ENCODE measurements around the gene TSPAN31.

TSPAN31 gene

DNA sequence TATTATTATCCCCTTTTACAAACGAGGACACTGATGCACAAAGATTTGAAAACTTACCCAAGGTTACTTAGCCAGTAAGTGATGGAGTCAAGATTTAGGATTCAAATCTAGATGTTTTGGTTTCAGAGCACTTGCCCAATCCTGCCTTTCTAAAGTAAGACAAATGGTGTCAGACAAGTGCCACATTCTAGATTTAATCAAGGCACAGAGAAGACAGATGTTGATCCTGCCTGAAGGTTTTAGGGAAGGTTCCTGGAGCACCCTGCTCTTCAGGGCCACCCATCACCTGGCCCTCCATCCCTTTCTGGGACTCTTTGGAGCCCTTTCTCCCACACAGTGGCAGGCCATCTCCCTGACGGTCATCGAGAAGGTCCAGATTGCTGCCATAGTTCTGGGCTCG is 12.9 kb downstream of the TSPAN31 start:
- TF ChIP-seq, protein P1, sequence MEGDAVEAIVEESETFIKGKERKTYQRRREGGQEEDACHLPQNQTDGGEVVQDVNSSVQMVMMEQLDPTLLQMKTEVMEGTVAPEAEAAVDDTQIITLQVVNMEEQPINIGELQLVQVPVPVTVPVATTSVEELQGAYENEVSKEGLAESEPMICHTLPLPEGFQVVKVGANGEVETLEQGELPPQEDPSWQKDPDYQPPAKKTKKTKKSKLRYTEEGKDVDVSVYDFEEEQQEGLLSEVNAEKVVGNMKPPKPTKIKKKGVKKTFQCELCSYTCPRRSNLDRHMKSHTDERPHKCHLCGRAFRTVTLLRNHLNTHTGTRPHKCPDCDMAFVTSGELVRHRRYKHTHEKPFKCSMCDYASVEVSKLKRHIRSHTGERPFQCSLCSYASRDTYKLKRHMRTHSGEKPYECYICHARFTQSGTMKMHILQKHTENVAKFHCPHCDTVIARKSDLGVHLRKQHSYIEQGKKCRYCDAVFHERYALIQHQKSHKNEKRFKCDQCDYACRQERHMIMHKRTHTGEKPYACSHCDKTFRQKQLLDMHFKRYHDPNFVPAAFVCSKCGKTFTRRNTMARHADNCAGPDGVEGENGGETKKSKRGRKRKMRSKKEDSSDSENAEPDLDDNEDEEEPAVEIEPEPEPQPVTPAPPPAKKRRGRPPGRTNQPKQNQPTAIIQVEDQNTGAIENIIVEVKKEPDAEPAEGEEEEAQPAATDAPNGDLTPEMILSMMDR (IDR thresholded peaks at IDR 0.05; ENCODE audit: extremely low read depth, insufficient read depth, missing control alignments) = no peak
- DNase-seq (ENCODE audit: low spot score) = no peak
- in situ Hi-C loops (cut with MboI; ENCODE audit: low pct_unique_long_range_greater_than_20kb, low sequenced_read_pairs, unreplicated experiment) = no loop called here

DNA sequence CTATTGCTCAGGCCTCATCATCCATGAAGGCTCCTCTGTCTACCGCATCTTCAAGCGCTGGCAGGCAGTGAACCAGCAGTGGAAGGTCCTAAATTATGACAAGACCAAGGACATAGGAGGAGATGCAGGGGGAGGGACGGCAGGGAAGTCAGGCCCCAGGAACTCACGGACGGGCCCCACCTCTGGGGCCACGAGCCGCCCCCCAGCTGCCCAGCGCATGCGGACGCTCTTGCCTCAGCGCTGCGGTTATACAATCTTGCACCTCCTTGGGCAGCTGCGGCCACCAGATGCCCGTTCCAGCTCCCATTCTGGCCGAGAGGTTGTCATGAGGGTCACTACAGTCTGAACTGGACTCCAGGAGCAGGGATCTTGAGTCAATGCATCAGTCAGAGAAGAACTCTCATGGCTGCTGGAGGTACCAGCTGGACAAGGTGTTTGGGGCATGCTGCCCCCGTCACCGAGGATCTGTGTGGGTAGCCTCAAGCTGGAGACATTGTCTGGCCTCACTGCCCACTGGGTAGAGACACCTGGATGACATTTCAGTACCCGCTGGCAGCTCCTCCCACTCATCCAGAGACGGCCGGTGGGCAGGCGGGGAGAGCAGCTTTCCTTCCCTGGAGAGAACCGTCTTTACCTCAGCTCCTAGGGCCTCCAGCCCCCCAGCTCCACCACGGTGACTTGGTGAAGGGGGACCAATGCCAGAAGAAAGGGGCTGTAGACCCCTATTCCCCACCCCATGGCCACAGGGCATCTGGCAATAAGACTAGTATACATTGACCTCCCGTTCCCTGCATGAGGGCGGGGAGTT is 13.9 kb downstream of the TSPAN31 start:
- TF ChIP-seq, protein P1 (IDR thresholded peaks at IDR 0.05; ENCODE audit: extremely low read depth, insufficient read depth, missing control alignments) = no peak
- DNase-seq (ENCODE audit: low spot score) = no peak
- in situ Hi-C loops (cut with MboI; ENCODE audit: low pct_unique_long_range_greater_than_20kb, low sequenced_read_pairs, unreplicated experiment) = no loop called here

DNA sequence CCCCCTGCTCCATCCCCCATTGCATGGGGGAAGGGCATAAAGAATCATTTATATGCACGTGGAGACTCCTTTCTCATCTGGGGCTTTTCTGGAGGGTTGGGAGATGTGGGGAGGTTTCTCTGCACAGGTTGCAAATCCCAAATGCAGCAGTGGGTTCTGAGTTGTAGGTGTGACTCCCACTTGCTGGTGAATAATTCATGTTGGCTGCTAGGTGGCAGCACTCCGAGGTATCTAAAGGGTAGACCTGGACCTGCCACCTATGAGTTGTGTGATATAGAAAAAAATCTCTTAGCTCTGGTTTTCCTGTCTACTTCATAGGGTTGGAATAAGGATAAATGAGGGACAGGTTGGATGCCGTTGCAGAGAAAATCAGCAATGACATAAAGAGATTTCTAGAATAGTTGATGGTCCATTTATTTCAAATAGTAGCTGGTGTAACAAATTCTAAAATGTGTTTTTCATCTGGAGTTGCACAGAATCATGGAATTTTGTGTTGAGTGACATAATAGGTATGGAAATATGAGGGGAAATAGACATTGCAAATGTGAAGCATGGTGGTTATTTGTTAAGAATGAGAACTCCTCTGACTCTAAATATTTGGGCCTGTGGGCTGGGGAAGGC is 14.6 kb downstream of the TSPAN31 start:
- no peak for DNase-seq (ENCODE audit: low spot score)
- in situ Hi-C loops (cut with MboI; ENCODE audit: low pct_unique_long_range_greater_than_20kb, low sequenced_read_pairs, unreplicated experiment) = no loop called here

DNA sequence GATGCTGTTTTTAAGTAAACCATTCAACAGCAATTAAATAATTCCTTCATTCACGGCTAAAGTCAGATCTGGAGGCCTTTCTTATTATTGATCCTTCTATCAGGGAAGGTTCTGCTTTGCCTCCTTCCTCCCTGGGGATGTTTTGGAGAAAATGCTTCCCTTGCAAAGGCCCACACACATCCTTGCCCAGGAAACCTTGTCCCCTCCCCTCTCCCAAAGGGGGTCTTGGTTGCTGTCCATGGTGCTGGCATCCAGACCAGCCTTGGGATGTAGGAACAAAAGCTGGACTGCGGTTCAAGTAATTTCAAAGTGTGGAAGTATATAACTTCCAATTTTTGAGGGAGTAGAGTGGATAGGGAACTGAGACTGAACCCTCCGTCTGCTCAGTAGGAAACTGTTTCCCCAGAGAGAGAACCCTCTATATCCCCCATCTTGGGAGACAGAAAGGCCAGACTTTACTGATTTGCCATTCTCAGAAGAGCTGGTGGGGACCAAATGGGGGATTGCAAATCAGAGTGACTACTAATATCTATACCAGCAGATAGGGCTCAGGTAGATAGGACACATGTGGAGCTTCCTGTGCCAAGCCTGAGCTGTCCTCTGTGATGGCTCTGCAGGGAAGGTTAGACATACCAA is 15.6 kb downstream of the TSPAN31 start:
- in situ Hi-C loops (cut with MboI; ENCODE audit: low pct_unique_long_range_greater_than_20kb, low sequenced_read_pairs, unreplicated experiment) = no loop called here
- no peak for DNase-seq (ENCODE audit: low spot score)
- TF ChIP-seq, protein P1 (IDR thresholded peaks at IDR 0.05; ENCODE audit: extremely low read depth, insufficient read depth, missing control alignments) = no peak

More for the DNA sequence above, 14.6 kb downstream of the TSPAN31 start:
- TF ChIP-seq, protein P1 (IDR thresholded peaks at IDR 0.05; ENCODE audit: extremely low read depth, insufficient read depth, missing control alignments) = peak; percentile 64

DNA sequence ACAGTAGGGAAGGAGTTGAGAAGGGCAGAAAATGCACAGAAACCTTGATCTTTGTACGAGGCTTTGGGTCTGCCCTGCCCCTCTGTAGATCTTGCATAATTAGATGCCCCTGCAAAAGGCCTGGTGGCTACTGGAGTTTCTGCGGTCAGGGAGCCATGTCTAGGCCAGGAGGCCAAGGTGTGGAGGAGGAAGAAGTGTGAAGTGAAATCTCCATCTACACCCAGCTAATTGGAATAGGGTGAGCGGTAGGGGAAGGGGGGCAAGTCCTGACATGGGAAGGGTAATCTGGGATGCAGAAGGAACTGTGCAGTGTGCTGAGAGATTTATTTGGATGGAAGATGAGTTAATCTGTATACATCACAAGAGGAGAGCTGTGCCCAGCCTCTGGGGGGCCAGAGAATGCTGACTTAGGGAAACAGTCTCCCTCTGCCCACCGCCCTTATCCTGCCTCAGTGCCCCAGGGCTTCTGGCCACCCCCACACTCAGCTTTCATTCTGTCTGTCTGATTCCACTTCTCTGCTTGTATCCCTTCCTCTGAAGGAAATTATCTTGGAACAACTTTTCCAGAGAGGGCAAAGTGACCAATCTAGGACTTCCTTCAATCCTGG is 16.7 kb downstream of the TSPAN31 start:
- no peak for DNase-seq (ENCODE audit: low spot score)
- in situ Hi-C loops (cut with MboI; ENCODE audit: low pct_unique_long_range_greater_than_20kb, low sequenced_read_pairs, unreplicated experiment) = no loop called here
- TF ChIP-seq, protein P1 (IDR thresholded peaks at IDR 0.05; ENCODE audit: extremely low read depth, insufficient read depth, missing control alignments) = no peak

DNA sequence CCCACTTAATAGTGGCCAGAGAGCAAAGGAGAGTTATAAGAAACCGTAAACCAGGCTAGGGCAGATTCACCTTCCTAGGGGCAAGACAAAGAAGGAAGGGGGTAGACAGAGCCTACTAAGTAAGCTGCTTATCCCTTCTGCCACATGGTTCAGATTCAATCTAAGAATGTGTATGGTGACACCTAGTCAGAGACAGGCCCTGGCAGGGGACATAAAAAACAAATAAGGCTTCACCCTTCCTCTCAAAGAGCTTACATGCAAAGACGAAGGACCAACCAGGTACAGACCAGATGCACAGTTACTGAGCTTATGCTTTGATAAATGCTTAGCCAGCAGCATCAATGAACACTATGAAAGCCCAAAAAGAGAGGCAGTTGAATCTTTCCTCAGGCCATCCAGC is 17.6 kb downstream of the TSPAN31 start:
- in situ Hi-C loops (cut with MboI; ENCODE audit: low pct_unique_long_range_greater_than_20kb, low sequenced_read_pairs, unreplicated experiment) = no loop called here
- DNase-seq (ENCODE audit: low spot score) = no peak
- TF ChIP-seq, protein P1 (IDR thresholded peaks at IDR 0.05; ENCODE audit: extremely low read depth, insufficient read depth, missing control alignments) = no peak
